ENCODE results near the gene ARAP1. TPM values are rescaled to one million over a fixed set of nuclear protein-coding genes. Genes with fewer than 3 reads are reported as not detected.

The ARAP1 gene
- total RNA-seq, 2 donors from 2014 or later, result 74.4 to 88.3 TPM

DNA sequence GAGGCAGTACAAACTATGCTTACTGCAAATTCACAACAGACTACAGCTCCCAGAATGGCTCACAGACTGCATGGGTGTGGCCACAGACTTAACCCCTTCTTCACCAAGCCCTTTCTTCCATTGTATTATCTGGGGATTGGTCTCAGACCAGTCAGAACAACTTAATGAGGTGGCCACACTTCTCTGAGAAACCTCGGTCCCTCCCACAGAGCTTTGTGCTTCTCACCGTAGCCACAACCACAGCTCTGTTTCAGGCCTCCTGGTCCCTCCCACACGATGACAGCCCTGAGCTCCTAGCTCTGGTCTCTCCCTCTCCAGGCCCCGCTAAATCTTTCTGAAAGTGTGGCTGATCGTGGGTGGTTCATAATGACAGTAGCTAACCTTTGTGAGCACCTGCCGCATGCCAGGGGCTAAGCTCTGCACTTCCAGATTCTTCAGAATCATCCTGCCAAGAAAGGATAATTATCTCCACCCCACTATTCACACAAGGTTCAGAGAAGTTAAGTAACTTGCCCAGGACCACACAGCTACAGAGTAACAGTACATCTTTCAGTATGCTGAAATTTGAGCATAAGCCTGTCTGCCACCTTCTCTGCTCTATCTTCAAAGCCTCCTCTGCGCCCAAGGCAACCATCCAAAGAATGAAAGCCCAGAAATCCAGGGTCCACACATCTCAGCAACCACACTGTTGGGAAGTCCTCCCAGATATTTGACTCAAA, 83.4 kb downstream of the ARAP1 start:
- peaks cover 37% of the 10 kb centered on the region for H3K4me1 Mint-ChIP-seq
- H3K27ac Mint-ChIP-seq, result peak overlapping the region; percentile 23
- H3K27me3 Mint-ChIP-seq (ENCODE audit: insufficient read depth), result peaks cover 5% of the 10 kb centered on the region
- DNase-seq, result peak; percentile 68
- WGBS, 2 experiments (ENCODE audit: insufficient coverage in 1 of 2, insufficient read length in 1 of 2), result 66 to 84% methylated on average over 3 to 7 of the region's 7 CpGs
- no peak overlapping the region for H3K4me3 Mint-ChIP-seq
- Histone ChIP-seq H3K27me3 (ENCODE audit: control insufficient read depth, insufficient read depth, low read length, poor library complexity, severe bottlenecking) (peaks cover 6% of the 10 kb centered on the region), H3K9ac (ENCODE audit: extremely low read depth, low read length, poor library complexity, severe bottlenecking) (no peak overlapping the region), H3K4me3 (ENCODE audit: low read length) (no peak overlapping the region), H3K9me3 (ENCODE audit: control insufficient read depth, low read length) (peaks cover 13% of the 10 kb centered on the region), H3K36me3 (ENCODE audit: control insufficient read depth, insufficient read depth, low read length) (no peaks in the 10 kb centered on the region), H3K4me1 (ENCODE audit: control insufficient read depth, insufficient read depth, low read length) (peaks cover under 1% of the 10 kb centered on the region), H3K27ac (ENCODE audit: low read depth, low read length) (no peak overlapping the region)
- H3K9me3 Mint-ChIP-seq, result peaks cover 15% of the 10 kb centered on the region
- TF ChIP-seq, protein P1, sequence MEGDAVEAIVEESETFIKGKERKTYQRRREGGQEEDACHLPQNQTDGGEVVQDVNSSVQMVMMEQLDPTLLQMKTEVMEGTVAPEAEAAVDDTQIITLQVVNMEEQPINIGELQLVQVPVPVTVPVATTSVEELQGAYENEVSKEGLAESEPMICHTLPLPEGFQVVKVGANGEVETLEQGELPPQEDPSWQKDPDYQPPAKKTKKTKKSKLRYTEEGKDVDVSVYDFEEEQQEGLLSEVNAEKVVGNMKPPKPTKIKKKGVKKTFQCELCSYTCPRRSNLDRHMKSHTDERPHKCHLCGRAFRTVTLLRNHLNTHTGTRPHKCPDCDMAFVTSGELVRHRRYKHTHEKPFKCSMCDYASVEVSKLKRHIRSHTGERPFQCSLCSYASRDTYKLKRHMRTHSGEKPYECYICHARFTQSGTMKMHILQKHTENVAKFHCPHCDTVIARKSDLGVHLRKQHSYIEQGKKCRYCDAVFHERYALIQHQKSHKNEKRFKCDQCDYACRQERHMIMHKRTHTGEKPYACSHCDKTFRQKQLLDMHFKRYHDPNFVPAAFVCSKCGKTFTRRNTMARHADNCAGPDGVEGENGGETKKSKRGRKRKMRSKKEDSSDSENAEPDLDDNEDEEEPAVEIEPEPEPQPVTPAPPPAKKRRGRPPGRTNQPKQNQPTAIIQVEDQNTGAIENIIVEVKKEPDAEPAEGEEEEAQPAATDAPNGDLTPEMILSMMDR (conservative IDR thresholded peaks at IDR 0.05), result no peak
- H3K36me3 Mint-ChIP-seq (ENCODE audit: low read depth), result peaks cover 8% of the 10 kb centered on the region

DNA sequence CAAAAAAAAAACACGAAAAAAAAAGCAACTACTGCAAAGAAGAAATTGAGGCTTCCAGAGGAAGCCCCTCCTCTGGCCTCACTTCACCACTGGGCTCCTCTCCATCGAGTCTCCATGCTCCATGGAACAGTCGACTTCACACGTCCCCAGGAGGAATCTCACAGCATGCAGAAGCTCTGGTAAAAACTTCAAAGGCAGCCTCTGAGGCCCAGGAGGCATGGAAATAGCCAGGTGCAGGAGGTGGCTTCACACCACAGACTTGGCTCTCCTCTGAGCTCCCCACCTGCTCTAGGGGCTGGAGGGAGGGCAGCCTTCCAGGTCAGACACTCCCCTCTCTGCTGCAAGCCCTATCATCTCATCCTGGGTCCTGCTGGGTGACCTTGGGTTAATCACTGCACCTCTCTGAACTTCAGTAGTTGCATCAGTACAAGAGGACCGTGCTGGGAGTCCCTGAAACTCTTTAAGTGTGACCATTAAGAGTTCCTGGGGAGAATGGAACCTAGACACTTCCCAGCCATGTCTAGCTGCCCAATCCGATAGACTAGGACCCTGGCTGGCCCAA, 86.2 kb downstream of the ARAP1 start:
- no peak overlapping the region for H3K4me3 Mint-ChIP-seq
- Histone ChIP-seq H3K27me3 (ENCODE audit: control insufficient read depth, insufficient read depth, low read length, poor library complexity, severe bottlenecking) (no peaks in the 10 kb centered on the region), H3K4me3 (ENCODE audit: low read length) (no peak overlapping the region), H3K9ac (ENCODE audit: extremely low read depth, low read length, poor library complexity, severe bottlenecking) (no peak overlapping the region), H3K36me3 (ENCODE audit: control insufficient read depth, insufficient read depth, low read length) (no peaks in the 10 kb centered on the region), H3K9me3 (ENCODE audit: control insufficient read depth, low read length) (peaks cover 13% of the 10 kb centered on the region), H3K4me1 (ENCODE audit: control insufficient read depth, insufficient read depth, low read length) (no peaks in the 10 kb centered on the region), H3K27ac (ENCODE audit: low read depth, low read length) (no peak overlapping the region)
- H3K27me3 Mint-ChIP-seq (ENCODE audit: insufficient read depth), result no peaks in the 10 kb centered on the region
- TF ChIP-seq, protein P1 (conservative IDR thresholded peaks at IDR 0.05), result no peak
- no peak overlapping the region for H3K27ac Mint-ChIP-seq
- peaks cover 8% of the 10 kb centered on the region for H3K36me3 Mint-ChIP-seq (ENCODE audit: low read depth)
- H3K9me3 Mint-ChIP-seq, result peaks cover 15% of the 10 kb centered on the region
- peaks cover 38% of the 10 kb centered on the region for H3K4me1 Mint-ChIP-seq
- peak; percentile 84 for DNase-seq
- 48 to 52% methylated on average over 5 to 6 of the region's 6 CpGs for WGBS, 2 experiments (ENCODE audit: insufficient coverage in 1 of 2, insufficient read length in 1 of 2)

DNA sequence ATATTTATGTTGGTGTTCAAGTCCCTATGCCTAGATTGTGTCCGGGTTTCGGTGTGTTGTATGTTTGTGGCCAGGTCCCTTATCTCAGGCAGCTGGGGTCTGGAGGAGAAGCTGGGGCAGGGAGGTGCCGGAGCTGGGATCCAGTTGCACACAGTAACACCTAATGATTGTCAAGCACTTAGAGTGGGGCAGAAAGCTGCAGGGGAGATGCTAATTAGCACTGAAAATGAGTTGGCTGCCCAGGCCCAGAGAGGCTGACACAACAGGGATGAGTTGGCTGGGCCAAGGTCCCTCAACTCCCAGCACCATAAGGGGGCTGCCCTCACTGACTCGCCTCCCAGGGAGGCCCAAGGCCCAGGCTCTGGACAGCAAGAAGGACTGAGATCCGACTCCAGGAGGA, 90.2 kb downstream of the ARAP1 start:
- Histone ChIP-seq H3K4me1 (ENCODE audit: control insufficient read depth, insufficient read depth, low read length) (no peaks in the 10 kb centered on the region), H3K9ac (ENCODE audit: extremely low read depth, low read length, poor library complexity, severe bottlenecking) (no peak overlapping the region), H3K27me3 (ENCODE audit: control insufficient read depth, insufficient read depth, low read length, poor library complexity, severe bottlenecking) (no peaks in the 10 kb centered on the region), H3K4me3 (ENCODE audit: low read length) (no peak overlapping the region), H3K9me3 (ENCODE audit: control insufficient read depth, low read length) (peaks cover 2% of the 10 kb centered on the region), H3K27ac (ENCODE audit: low read depth, low read length) (no peak overlapping the region), H3K36me3 (ENCODE audit: control insufficient read depth, insufficient read depth, low read length) (no peaks in the 10 kb centered on the region)
- Mint-ChIP-seq H3K9me3 (peaks cover 2% of the 10 kb centered on the region), H3K27me3 (ENCODE audit: insufficient read depth) (no peaks in the 10 kb centered on the region), H3K4me1 (peaks cover 32% of the 10 kb centered on the region), H3K4me3 (no peak overlapping the region), H3K27ac (no peak overlapping the region), H3K36me3 (ENCODE audit: low read depth) (peaks cover under 1% of the 10 kb centered on the region)
- WGBS, 2 experiments (ENCODE audit: insufficient coverage in 1 of 2, insufficient read length in 1 of 2), result 91 to 95% methylated on average over 5 of the region's 5 CpGs
- DNase-seq, result no peak
- TF ChIP-seq, protein P1 (conservative IDR thresholded peaks at IDR 0.05), result no peak

Measured in endodermal cell (in vitro differentiated cells).